HepG2 (cell line): ENCODE data around the gene ITGB2. TPM values are rescaled to one million over a fixed set of nuclear protein-coding genes. Genes with fewer than 3 reads are reported as not detected.
A peak's percentile ranks its signal among the peaks of the same experiment; 100 is the strongest.

Experiments
- ATAC-seq: fragments of 200-7000 bp; cut with Tn5 transposase; 3 replicates; pipeline ENCODE4 v1.9.1; 2020; ENCODE audit warnings: mild to moderate bottlenecking, moderate library complexity
- BruUV-seq: library from RNA; stranded (reverse); fragments of 400-500 nt; replicated peaks from 2 replicates; lab custom pipeline; 2021; lab: Mats Ljungman, UMichigan
- CTCF ChIA-PET: fragments of 300-600 bp; formaldehyde crosslinking; extraction: SDS; loops from one replicate; lab custom pipeline; 2021; ENCODE audit warnings: low total read pairs, inconsistent platforms, low intra/inter-chr PET ratio; lab: Yijun Ruan, JAX
- POLR2A ChIA-PET: fragments of 350-600 bp; sonication (Branson Sonifier 250); formaldehyde crosslinking; loops from one replicate; lab custom pipeline; 2020; ENCODE audit warnings: antibody characterized with exemption, inconsistent platforms; lab: Yijun Ruan, JAX
- DNase-seq: peaks from one replicate; pipeline ENCODE4 v3.0.0-alpha.2; 2015; ENCODE audit warnings: low spot score
- FAIRE-seq: peaks from 3 replicates; lab custom pipeline; 2011; peaks lifted over from hg19 to GRCh38; lab: Jason Lieb, UNC
- H2AFZ ChIP-seq: one replicate; pipeline ENCODE4 v1.6.1; 2011; ENCODE audit warnings: low read length, inconsistent platforms
- H3K27ac ChIP-seq: fragments of 300-600 bp; 3 replicates; pipeline ENCODE4 v1.8.0; 2011; ENCODE audit warnings: mixed run types, mild to moderate bottlenecking, mixed read lengths, low read length, inconsistent platforms; ENCODE audit not compliant: insufficient read depth; ENCODE audit errors: extremely low read length
- H3K27me3 ChIP-seq, 2 experiments: fragments of 200-600 bp in 1 of 2; 2 replicates in 1 of 2; 3 replicates in 1 of 2; pipeline versions ENCODE4 v1.6.0 to v1.8.0; 2011; ENCODE audit warnings: low read length in 2 of 2, mild to moderate bottlenecking in 2 of 2, moderate library complexity in 2 of 2, inconsistent platforms in 1 of 2; ENCODE audit not compliant: insufficient read depth in 2 of 2, control insufficient read depth in 1 of 2
- H3K36me3 ChIP-seq, 2 experiments: fragments of 200-600 bp in 1 of 2; replicated peaks in 1 of 2; 2 replicates in 1 of 2; 3 replicates in 1 of 2; pipeline versions ENCODE4 v1.5.1 to v1.8.0; 2011; ENCODE audit warnings: low read length in 2 of 2, inconsistent platforms in 1 of 2; ENCODE audit not compliant: insufficient read depth in 2 of 2, control insufficient read depth in 1 of 2
- H3K4me1 ChIP-seq: 2 replicates; pipeline ENCODE4 v1.5.1; 2012; ENCODE audit warnings: low read length, inconsistent platforms; ENCODE audit not compliant: insufficient read depth
- H3K4me2 ChIP-seq: 2 replicates; pipeline ENCODE4 v1.6.0; 2011; ENCODE audit warnings: low read depth, low read length, inconsistent platforms
- H3K4me3 ChIP-seq, 3 experiments: fragments of 200-600 bp in 1 of 3; sonication (generic), shearing (Covaris generic) in 1 of 3; replicated peaks in 1 of 3; 2 replicates each; pipeline ENCODE4 v1.5.1; 2011 to 2016; ENCODE audit warnings: low read length in 3 of 3, inconsistent platforms in 2 of 3, low read depth in 2 of 3, mild to moderate bottlenecking in 2 of 3, control low read depth in 1 of 3, mixed read lengths in 1 of 3; ENCODE audit not compliant: insufficient read depth in 1 of 3
- H3K79me2 ChIP-seq: one replicate; pipeline ENCODE4 v1.6.1; 2011; ENCODE audit warnings: low read length, inconsistent platforms; ENCODE audit not compliant: insufficient read depth
- H3K9ac ChIP-seq: 2 replicates; pipeline ENCODE4 v1.6.0; 2011; ENCODE audit warnings: mild to moderate bottlenecking, low read depth, low read length, inconsistent platforms; ENCODE audit not compliant: insufficient read depth
- H3K9me3 ChIP-seq: 2 replicates; pipeline ENCODE4 v1.5.1; 2012; ENCODE audit warnings: mild to moderate bottlenecking, low read length
- H4K20me1 ChIP-seq: 2 replicates; pipeline ENCODE4 v1.6.0; 2011; ENCODE audit warnings: inconsistent platforms, mild to moderate bottlenecking, low read length, moderate library complexity; ENCODE audit not compliant: insufficient read depth
- HMG20B ChIP-seq: conservative IDR thresholded peaks from 2 replicates; pipeline ENCODE4 v1.6.1; 2016; ENCODE audit warnings: missing genetic modification reagents, missing compliant biosample characterization
- KAT8 ChIP-seq: IDR thresholded peaks from 2 replicates; pipeline ENCODE4 v1.6.1; 2016; ENCODE audit warnings: missing genetic modification reagents, missing compliant biosample characterization
- MED1 ChIP-seq: sonication (generic); formaldehyde crosslinking; IDR thresholded peaks from 2 replicates; pipeline ENCODE4 v1.4.0; 2020; ENCODE audit warnings: missing genetic modification reagents
- NKX3-1 ChIP-seq: sonication (generic); formaldehyde crosslinking; IDR thresholded peaks from 2 replicates; pipeline ENCODE4 v1.5.0; 2020; ENCODE audit warnings: missing genetic modification reagents
- ONECUT2 ChIP-seq: sonication (generic); formaldehyde crosslinking; IDR thresholded peaks from 2 replicates; pipeline ENCODE4 v1.4.0; 2020; ENCODE audit warnings: missing genetic modification reagents
- SMAD3 ChIP-seq: sonication (generic); formaldehyde crosslinking; IDR thresholded peaks from 2 replicates; pipeline ENCODE4 v1.4.0; 2020; ENCODE audit warnings: missing genetic modification reagents
- SMC3 ChIP-seq: IDR thresholded peaks from 2 replicates; pipeline ENCODE4 v1.6.1; 2011; ENCODE audit warnings: low read length, improper control_type of control experiment
- SNRNP70 ChIP-seq: fragments of 200-400 bp; formaldehyde crosslinking; IDR thresholded peaks from 2 replicates; pipeline ENCODE4 v1.6.1; 2017; ENCODE audit warnings: mild to moderate bottlenecking, low read depth, low read length, moderate library complexity
- ZFX ChIP-seq: sonication (generic); formaldehyde crosslinking; IDR thresholded peaks from 2 replicates; pipeline ENCODE4 v1.4.0; 2020; ENCODE audit warnings: mild to moderate bottlenecking, low read depth, missing genetic modification reagents, moderate library complexity
- ZNF256 ChIP-seq: sonication (generic); formaldehyde crosslinking; conservative IDR thresholded peaks from 2 replicates; pipeline ENCODE4 v1.4.0; 2020; ENCODE audit warnings: missing genetic modification reagents
- ZNF460 ChIP-seq: sonication (generic); formaldehyde crosslinking; IDR thresholded peaks from 2 replicates; pipeline ENCODE4 v1.5.1; 2020; ENCODE audit warnings: missing genetic modification reagents, mild to moderate bottlenecking, borderline replicate concordance
- ZNF724P ChIP-seq: sonication (generic); formaldehyde crosslinking; IDR thresholded peaks from 2 replicates; pipeline ENCODE4 v1.8.0; 2022; ENCODE audit warnings: missing genetic modification reagents, borderline replicate concordance
- ZSCAN29 ChIP-seq: sonication (generic); formaldehyde crosslinking; conservative IDR thresholded peaks from 2 replicates; pipeline ENCODE4 v1.4.0; 2020; ENCODE audit warnings: mild to moderate bottlenecking, missing genetic modification reagents
- WGBS: methylation state at CpG from one replicate; pipeline ENCODE4 v1.1.6; 2017; ENCODE audit warnings: low lambda C conversion rate; 5-methylcytosine and 5-hydroxymethylcytosine counted together
- in situ Hi-C: cut with HindIII; loops from 2 replicates; pipeline ENCODE4 v1.10.0; 2017; ENCODE audit warnings: low pct_unique_long_range_greater_than_20kb; ENCODE audit not compliant: extremely low pct_ligation_motif_present
- intact Hi-C: fragments of 100-400 bp; cut with micrococcal nuclease; formaldehyde crosslinking; loops from one replicate; pipeline ENCODE4 v1.10.0; 2022; ENCODE audit not compliant: unreplicated experiment
- polyA plus RNA-seq, 8 experiments: library from polyadenylated mRNA; depleted of rRNA in 3 of 8; stranded (reverse) in 7 of 8; unstranded in 1 of 8; fragments of >200 nt; fragmentation: Illumina TruSeq in 4 of 8; extraction: Trizol in 4 of 8; gene quantifications; 2 replicates each; pipeline versions ENCODE4 v1.2.1 to v1.2.3, GENCODE V29; 2011 to 2016; ENCODE audit warnings: low read depth in 4 of 8, missing spikeins in 1 of 8, mixed read lengths in 1 of 8; ENCODE audit not compliant: insufficient read depth in 1 of 8
- total RNA-seq, 5 experiments: library from RNA; depleted of rRNA; stranded (reverse); fragments of >200 nt; fragmentation: Illumina TruSeq; extraction: Trizol; gene quantifications; 2 replicates each; pipeline ENCODE4 v1.2.3, GENCODE V29; 2016; ENCODE audit warnings: low read depth in 1 of 5
- TF ChIP-seq, protein P1 (sequence below): sonication (generic); formaldehyde crosslinking; IDR thresholded peaks from 2 replicates; pipeline ENCODE4 v1.8.0; 2022; ENCODE audit warnings: mild to moderate bottlenecking, missing genetic modification reagents, moderate library complexity
- TF ChIP-seq, protein P2 (sequence below): sonication (generic); formaldehyde crosslinking; IDR thresholded peaks from 2 replicates; pipeline ENCODE4 v1.8.0; 2022; ENCODE audit warnings: missing genetic modification reagents, mild to moderate bottlenecking, moderate library complexity, borderline replicate concordance
- TF ChIP-seq, protein P3 (sequence below): sonication (generic); formaldehyde crosslinking; IDR thresholded peaks from 2 replicates; pipeline ENCODE4 v1.8.1; 2023; ENCODE audit warnings: mild to moderate bottlenecking, missing genetic modification reagents
- TF ChIP-seq, protein P4 (sequence below): IDR thresholded peaks from 2 replicates; pipeline ENCODE4 v1.6.1; 2016; ENCODE audit warnings: missing genetic modification reagents, missing compliant biosample characterization

ITGB2 gene
- total and polyA plus RNA-seq, 2 of the 13 experiments (the other 11 are each of a cell fraction or from before 2014, with no cell fraction given): 4.2 to 18.0 TPM

DNA sequence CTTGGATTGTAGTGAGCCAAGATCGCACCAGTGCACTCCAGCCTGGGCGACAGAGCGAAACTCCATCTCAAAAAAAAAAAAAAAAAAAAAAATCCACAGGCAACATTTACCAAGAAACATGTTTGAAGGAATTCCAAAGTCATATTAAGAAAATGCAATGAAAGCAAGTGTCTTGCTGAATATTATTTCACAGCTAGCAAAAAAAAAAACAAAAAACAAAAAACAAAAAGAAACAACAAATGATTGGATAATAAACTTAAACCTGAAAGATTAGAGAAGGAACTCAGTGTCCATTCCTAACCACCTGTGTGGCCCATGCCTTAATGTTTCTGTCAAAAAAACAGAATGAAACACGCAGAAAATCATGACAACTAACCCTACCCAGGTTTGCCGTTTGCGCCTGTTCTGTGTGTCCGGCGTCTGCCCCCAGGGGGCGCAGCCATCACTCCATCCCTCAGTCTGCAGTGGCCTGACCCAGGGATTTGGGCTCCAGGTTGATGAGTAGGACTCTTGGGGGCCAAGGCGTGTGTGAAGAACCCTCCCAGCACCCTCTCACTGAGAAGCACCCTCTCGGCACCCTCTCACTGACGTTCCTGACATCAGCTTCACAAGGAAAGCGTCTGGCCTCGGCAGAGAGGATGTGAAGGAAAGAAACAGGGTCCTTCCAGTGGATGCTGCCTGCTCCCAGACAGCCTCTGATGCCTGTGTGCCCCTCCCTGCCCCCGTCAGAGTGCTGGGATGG, 28.0 kb downstream of the ITGB2 start (continued):
- TF ChIP-seq ZNF256 (CRISPR knock-in tag) (no peak), MED1 (CRISPR knock-in tag) (0 out of 2 replicates have a peak, but pooled peaks have one; percentile 23), ZNF724P (no peak)
- TF ChIP-seq, all 625 proteins: peak for 35

DNA sequence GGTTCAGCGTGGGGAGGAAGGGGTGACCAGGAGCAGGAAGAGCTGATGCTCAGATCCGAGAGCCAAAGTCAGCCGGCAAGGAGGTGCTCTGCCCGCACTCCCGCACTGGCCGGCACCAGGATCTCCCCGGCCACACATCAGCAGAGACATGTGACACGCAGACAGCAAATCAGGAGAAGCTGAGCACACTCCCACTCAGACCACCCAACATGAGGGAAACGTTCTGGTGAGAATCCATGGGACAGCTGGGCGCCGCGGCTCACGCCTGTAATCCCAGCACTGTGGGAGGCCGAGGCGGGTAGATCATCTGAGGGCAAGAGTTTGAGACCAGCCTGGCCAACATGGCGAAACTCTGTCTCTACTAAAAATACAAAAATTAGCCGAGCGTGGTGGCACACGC, 28.6 kb downstream of the ITGB2 start:
- Histone ChIP-seq H3K9me3 (no peaks in the 10 kb centered on the region), H3K27me3 (peaks cover 3 to 7% of the 10 kb centered on the region in 2 experiments; a peak in 2 of 5 replicates), H3K79me2 (no peaks in the 10 kb centered on the region), H2AFZ (no peak overlapping the region), H3K4me3 (no peak overlapping the region), H4K20me1 (no peaks in the 10 kb centered on the region), H3K27ac (no peak overlapping the region), H3K36me3 (no peaks in the 10 kb centered on the region), H3K4me1 (peaks cover 74% of the 10 kb centered on the region), H3K4me2 (no peak overlapping the region), H3K9ac (no peak overlapping the region)
- POLR2A ChIA-PET: interaction anchor here (0.9 kb wide), 1 partner anchor 20 kb away, joined by 3 read pairs; no protein-coding TSS in a partner anchor
- no TSS peak for BruUV-seq
- ATAC-seq (no peak), DNase-seq (no peak), FAIRE-seq (no peak)
- in situ Hi-C loops: no loop called here
- intact Hi-C loops: loop anchor here (1.0 to 5.0 kb wide), 2 partner anchors 15 to 90 kb away; partner anchors contain the start of gene UBE2G2
- CTCF ChIA-PET: interaction anchor here (1.2 to 1.5 kb wide), 3 partner anchors 18 to 41 kb away, joined by 3 to 8 read pairs (median 6); no protein-coding TSS in a partner anchor
- 84% methylated on average over 18 of the region's 19 CpGs for WGBS
- no peak for TF ChIP-seq ZFX (CRISPR knock-in tag)
- no peak for TF ChIP-seq NKX3-1 (CRISPR knock-in tag)
- no peak for TF ChIP-seq SMAD3
- TF ChIP-seq, protein P1, sequence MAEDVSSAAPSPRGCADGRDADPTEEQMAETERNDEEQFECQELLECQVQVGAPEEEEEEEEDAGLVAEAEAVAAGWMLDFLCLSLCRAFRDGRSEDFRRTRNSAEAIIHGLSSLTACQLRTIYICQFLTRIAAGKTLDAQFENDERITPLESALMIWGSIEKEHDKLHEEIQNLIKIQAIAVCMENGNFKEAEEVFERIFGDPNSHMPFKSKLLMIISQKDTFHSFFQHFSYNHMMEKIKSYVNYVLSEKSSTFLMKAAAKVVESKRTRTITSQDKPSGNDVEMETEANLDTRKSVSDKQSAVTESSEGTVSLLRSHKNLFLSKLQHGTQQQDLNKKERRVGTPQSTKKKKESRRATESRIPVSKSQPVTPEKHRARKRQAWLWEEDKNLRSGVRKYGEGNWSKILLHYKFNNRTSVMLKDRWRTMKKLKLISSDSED (CRISPR knock-in tag): no peak
- TF ChIP-seq HMG20B (CRISPR knock-in tag): no peak
- TF ChIP-seq, protein P2, sequence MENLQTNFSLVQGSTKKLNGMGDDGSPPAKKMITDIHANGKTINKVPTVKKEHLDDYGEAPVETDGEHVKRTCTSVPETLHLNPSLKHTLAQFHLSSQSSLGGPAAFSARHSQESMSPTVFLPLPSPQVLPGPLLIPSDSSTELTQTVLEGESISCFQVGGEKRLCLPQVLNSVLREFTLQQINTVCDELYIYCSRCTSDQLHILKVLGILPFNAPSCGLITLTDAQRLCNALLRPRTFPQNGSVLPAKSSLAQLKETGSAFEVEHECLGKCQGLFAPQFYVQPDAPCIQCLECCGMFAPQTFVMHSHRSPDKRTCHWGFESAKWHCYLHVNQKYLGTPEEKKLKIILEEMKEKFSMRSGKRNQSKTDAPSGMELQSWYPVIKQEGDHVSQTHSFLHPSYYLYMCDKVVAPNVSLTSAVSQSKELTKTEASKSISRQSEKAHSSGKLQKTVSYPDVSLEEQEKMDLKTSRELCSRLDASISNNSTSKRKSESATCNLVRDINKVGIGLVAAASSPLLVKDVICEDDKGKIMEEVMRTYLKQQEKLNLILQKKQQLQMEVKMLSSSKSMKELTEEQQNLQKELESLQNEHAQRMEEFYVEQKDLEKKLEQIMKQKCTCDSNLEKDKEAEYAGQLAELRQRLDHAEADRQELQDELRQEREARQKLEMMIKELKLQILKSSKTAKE (CRISPR knock-in tag): no peak
- no peak for TF ChIP-seq SNRNP70
- no peak for TF ChIP-seq ZNF460 (CRISPR knock-in tag)
- TF ChIP-seq ONECUT2 (CRISPR knock-in tag): no peak
- TF ChIP-seq KAT8 (CRISPR knock-in tag): no peak
- TF ChIP-seq ZSCAN29 (CRISPR knock-in tag): no peak
- TF ChIP-seq, protein P3, sequence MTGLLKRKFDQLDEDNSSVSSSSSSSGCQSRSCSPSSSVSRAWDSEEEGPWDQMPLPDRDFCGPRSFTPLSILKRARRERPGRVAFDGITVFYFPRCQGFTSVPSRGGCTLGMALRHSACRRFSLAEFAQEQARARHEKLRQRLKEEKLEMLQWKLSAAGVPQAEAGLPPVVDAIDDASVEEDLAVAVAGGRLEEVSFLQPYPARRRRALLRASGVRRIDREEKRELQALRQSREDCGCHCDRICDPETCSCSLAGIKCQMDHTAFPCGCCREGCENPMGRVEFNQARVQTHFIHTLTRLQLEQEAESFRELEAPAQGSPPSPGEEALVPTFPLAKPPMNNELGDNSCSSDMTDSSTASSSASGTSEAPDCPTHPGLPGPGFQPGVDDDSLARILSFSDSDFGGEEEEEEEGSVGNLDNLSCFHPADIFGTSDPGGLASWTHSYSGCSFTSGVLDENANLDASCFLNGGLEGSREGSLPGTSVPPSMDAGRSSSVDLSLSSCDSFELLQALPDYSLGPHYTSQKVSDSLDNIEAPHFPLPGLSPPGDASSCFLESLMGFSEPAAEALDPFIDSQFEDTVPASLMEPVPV (CRISPR knock-in tag): no peak
- no peak for TF ChIP-seq SMC3
- TF ChIP-seq, protein P4, sequence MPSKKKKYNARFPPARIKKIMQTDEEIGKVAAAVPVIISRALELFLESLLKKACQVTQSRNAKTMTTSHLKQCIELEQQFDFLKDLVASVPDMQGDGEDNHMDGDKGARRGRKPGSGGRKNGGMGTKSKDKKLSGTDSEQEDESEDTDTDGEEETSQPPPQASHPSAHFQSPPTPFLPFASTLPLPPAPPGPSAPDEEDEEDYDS (CRISPR knock-in tag): no peak
